ENCODE measurements around the gene SCYL1. TPM values are rescaled to one million over a fixed set of nuclear protein-coding genes. Genes with fewer than 3 reads are reported as not detected.
A peak's percentile ranks its signal among the peaks of the same experiment; 100 is the strongest.

The SCYL1 gene
- total and polyA plus RNA-seq, 4 donors = 33.7 to 62.0 (median 52.6) TPM

DNA sequence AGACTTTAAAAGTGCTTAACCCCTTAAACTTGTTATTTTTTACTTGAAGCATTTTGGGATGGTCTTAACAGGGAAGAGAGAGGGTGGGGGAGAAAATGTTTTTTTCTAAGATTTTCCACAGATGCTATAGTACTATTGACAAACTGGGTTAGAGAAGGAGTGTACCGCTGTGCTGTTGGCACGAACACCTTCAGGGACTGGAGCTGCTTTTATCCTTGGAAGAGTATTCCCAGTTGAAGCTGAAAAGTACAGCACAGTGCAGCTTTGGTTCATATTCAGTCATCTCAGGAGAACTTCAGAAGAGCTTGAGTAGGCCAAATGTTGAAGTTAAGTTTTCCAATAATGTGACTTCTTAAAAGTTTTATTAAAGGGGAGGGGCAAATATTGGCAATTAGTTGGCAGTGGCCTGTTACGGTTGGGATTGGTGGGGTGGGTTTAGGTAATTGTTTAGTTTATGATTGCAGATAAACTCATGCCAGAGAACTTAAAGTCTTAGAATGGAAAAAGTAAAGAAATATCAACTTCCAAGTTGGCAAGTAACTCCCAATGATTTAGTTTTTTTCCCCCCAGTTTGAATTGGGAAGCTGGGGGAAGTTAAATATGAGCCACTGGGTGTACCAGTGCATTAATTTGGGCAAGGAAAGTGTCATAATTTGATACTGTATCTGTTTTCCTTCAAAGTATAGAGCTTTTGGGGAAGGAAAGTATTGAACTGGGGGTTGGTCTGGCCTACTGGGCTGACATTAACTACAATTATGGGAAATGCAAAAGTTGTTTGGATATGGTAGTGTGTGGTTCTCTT, 23.2 kb upstream of the SCYL1 start:
- 0% methylated on average over 3 of the region's 3 CpGs for WGBS
- H3K27me3 ChIP-seq (ENCODE audit: control insufficient read depth in 4 of 4, insufficient read depth in 4 of 4, low read length in 3 of 4) = no peaks in the 10 kb centered on the region
- peak; percentile 42 for DNase-seq (ENCODE audit: low spot score)
- H3K27ac ChIP-seq (ENCODE audit: low read depth in 1 of 2, low read length in 2 of 2) = peak overlapping the region; percentile 100
- peaks cover 8 to 48% (median 25%) of the 10 kb centered on the region in 4 donors for H3K36me3 ChIP-seq (ENCODE audit: control insufficient read depth in 4 of 4, insufficient read depth in 3 of 4, low read depth in 1 of 4, low read length in 3 of 4)
- peak overlapping the region; percentile 67 to 100 (median 85) for H3K4me3 ChIP-seq (ENCODE audit: low read depth in 1 of 3, low read length in 3 of 3)
- peak overlapping the region; percentile 100 for H3K9ac ChIP-seq (ENCODE audit: low read depth in 1 of 2, low read length in 2 of 2)
- TF ChIP-seq RAD21 (IDR thresholded peaks at IDR 0.05) (peak in 1 of 2 donors; percentile 3), JUND (IDR thresholded peaks at IDR 0.05) (no peak), FOXA2 (IDR thresholded peaks at IDR 0.05) (no peak)
- TF ChIP-seq, protein P1, sequence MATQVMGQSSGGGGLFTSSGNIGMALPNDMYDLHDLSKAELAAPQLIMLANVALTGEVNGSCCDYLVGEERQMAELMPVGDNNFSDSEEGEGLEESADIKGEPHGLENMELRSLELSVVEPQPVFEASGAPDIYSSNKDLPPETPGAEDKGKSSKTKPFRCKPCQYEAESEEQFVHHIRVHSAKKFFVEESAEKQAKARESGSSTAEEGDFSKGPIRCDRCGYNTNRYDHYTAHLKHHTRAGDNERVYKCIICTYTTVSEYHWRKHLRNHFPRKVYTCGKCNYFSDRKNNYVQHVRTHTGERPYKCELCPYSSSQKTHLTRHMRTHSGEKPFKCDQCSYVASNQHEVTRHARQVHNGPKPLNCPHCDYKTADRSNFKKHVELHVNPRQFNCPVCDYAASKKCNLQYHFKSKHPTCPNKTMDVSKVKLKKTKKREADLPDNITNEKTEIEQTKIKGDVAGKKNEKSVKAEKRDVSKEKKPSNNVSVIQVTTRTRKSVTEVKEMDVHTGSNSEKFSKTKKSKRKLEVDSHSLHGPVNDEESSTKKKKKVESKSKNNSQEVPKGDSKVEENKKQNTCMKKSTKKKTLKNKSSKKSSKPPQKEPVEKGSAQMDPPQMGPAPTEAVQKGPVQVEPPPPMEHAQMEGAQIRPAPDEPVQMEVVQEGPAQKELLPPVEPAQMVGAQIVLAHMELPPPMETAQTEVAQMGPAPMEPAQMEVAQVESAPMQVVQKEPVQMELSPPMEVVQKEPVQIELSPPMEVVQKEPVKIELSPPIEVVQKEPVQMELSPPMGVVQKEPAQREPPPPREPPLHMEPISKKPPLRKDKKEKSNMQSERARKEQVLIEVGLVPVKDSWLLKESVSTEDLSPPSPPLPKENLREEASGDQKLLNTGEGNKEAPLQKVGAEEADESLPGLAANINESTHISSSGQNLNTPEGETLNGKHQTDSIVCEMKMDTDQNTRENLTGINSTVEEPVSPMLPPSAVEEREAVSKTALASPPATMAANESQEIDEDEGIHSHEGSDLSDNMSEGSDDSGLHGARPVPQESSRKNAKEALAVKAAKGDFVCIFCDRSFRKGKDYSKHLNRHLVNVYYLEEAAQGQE (IDR thresholded peaks at IDR 0.05) = peak; percentile 27
- no peaks in the 10 kb centered on the region for H3K9me3 ChIP-seq (ENCODE audit: control insufficient read depth in 4 of 4, low read length in 3 of 4)
- peaks cover 2 to 42% (median 22%) of the 10 kb centered on the region in 4 donors for H3K4me1 ChIP-seq (ENCODE audit: control insufficient read depth in 4 of 4, insufficient read depth in 4 of 4, low read length in 3 of 4)

DNA sequence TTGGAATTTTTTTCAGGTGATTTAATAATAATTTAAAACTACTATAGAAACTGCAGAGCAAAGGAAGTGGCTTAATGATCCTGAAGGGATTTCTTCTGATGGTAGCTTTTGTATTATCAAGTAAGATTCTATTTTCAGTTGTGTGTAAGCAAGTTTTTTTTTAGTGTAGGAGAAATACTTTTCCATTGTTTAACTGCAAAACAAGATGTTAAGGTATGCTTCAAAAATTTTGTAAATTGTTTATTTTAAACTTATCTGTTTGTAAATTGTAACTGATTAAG, 22.7 kb upstream of the SCYL1 start:
- Histone ChIP-seq H3K4me1 (ENCODE audit: control insufficient read depth in 4 of 4, insufficient read depth in 4 of 4, low read length in 3 of 4) (peaks cover 0 to 37% (median 21%) of the 10 kb centered on the region in 4 donors), H3K9ac (ENCODE audit: low read depth in 1 of 2, low read length in 2 of 2) (peak overlapping the region; percentile 100), H3K36me3 (ENCODE audit: control insufficient read depth in 4 of 4, insufficient read depth in 3 of 4, low read depth in 1 of 4, low read length in 3 of 4) (peaks cover 8 to 48% (median 25%) of the 10 kb centered on the region in 4 donors), H3K27me3 (ENCODE audit: control insufficient read depth in 4 of 4, insufficient read depth in 4 of 4, low read length in 3 of 4) (no peaks in the 10 kb centered on the region), H3K9me3 (ENCODE audit: control insufficient read depth in 4 of 4, low read length in 3 of 4) (no peaks in the 10 kb centered on the region), H3K4me3 (ENCODE audit: low read depth in 1 of 3, low read length in 3 of 3) (peak overlapping the region; percentile 67 to 100 (median 85)), H3K27ac (ENCODE audit: low read depth in 1 of 2, low read length in 2 of 2) (peak overlapping the region; percentile 100)
- TF ChIP-seq TAF1 (conservative IDR thresholded peaks at IDR 0.05) (no peak), RXRA (IDR thresholded peaks at IDR 0.05) (no peak), GABPA (IDR thresholded peaks at IDR 0.05 in 1 of 2, conservative IDR thresholded peaks at IDR 0.05 in 1 of 2) (no peak), HNF4G (IDR thresholded peaks at IDR 0.05) (no peak), YY1 (IDR thresholded peaks at IDR 0.05) (no peak), NR2F2 (IDR thresholded peaks at IDR 0.05) (no peak), FOXA1 (IDR thresholded peaks at IDR 0.05) (no peak), EGR1 (IDR thresholded peaks at IDR 0.05; ENCODE audit: low read depth in 2 of 2) (no peak), JUND (IDR thresholded peaks at IDR 0.05) (no peak), RAD21 (IDR thresholded peaks at IDR 0.05) (no peak), SP1 (IDR thresholded peaks at IDR 0.05) (no peak), FOXA2 (IDR thresholded peaks at IDR 0.05) (no peak), HNF4A (conservative IDR thresholded peaks at IDR 0.05) (no peak)
- TF ChIP-seq, protein P2, sequence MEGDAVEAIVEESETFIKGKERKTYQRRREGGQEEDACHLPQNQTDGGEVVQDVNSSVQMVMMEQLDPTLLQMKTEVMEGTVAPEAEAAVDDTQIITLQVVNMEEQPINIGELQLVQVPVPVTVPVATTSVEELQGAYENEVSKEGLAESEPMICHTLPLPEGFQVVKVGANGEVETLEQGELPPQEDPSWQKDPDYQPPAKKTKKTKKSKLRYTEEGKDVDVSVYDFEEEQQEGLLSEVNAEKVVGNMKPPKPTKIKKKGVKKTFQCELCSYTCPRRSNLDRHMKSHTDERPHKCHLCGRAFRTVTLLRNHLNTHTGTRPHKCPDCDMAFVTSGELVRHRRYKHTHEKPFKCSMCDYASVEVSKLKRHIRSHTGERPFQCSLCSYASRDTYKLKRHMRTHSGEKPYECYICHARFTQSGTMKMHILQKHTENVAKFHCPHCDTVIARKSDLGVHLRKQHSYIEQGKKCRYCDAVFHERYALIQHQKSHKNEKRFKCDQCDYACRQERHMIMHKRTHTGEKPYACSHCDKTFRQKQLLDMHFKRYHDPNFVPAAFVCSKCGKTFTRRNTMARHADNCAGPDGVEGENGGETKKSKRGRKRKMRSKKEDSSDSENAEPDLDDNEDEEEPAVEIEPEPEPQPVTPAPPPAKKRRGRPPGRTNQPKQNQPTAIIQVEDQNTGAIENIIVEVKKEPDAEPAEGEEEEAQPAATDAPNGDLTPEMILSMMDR (IDR thresholded peaks at IDR 0.05; ENCODE audit: low read depth, low read length, missing input control) = no peak
- TF ChIP-seq, protein P3, sequence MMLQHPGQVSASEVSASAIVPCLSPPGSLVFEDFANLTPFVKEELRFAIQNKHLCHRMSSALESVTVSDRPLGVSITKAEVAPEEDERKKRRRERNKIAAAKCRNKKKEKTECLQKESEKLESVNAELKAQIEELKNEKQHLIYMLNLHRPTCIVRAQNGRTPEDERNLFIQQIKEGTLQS (IDR thresholded peaks at IDR 0.05) = no peak
- TF ChIP-seq, protein P4, sequence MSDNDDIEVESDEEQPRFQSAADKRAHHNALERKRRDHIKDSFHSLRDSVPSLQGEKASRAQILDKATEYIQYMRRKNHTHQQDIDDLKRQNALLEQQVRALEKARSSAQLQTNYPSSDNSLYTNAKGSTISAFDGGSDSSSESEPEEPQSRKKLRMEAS (IDR thresholded peaks at IDR 0.05) = no peak
- TF ChIP-seq, protein P1 (IDR thresholded peaks at IDR 0.05) = no peak
- TF ChIP-seq, protein P5, sequence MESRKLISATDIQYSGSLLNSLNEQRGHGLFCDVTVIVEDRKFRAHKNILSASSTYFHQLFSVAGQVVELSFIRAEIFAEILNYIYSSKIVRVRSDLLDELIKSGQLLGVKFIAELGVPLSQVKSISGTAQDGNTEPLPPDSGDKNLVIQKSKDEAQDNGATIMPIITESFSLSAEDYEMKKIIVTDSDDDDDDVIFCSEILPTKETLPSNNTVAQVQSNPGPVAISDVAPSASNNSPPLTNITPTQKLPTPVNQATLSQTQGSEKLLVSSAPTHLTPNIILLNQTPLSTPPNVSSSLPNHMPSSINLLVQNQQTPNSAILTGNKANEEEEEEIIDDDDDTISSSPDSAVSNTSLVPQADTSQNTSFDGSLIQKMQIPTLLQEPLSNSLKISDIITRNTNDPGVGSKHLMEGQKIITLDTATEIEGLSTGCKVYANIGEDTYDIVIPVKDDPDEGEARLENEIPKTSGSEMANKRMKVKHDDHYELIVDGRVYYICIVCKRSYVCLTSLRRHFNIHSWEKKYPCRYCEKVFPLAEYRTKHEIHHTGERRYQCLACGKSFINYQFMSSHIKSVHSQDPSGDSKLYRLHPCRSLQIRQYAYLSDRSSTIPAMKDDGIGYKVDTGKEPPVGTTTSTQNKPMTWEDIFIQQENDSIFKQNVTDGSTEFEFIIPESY (IDR thresholded peaks at IDR 0.05) = no peak
- DNase-seq (ENCODE audit: low spot score) = no peak
